Panc1 (cell line): ENCODE measurements around the gene CD8B. TPM values are rescaled to one million over a fixed set of nuclear protein-coding genes. Genes with fewer than 3 reads are reported as not detected.

Experiments used
- ATAC-seq: fragments of 200-7000 bp; cut with Tn5 transposase; 2 replicates; pipeline ENCODE4 v1.9.1; 2020; ENCODE audit warnings: mild to moderate bottlenecking, moderate library complexity
- BruUV-seq: library from RNA; stranded (reverse); fragments of 400-500 nt; replicated peaks from 2 replicates; lab custom pipeline; 2021; lab: Mats Ljungman, UMichigan
- CTCF ChIA-PET: fragments of 300-600 bp; sonication (Branson Sonifier 250); formaldehyde crosslinking; loops from one replicate; lab custom pipeline; 2022; ENCODE audit warnings: antibody characterized with exemption; lab: Charles Lee
- POLR2A ChIA-PET: fragments of 300-600 bp; sonication (Branson Sonifier 250); formaldehyde crosslinking; loops from one replicate; lab custom pipeline; 2022; ENCODE audit warnings: antibody characterized with exemption; lab: Charles Lee
- DNase-seq: peaks from one replicate; pipeline ENCODE4 v3.0.0-alpha.2; 2010; ENCODE audit warnings: low read depth, low spot score
- H3K27ac ChIP-seq: 2 replicates; pipeline ENCODE4 v1.5.1; 2011; ENCODE audit warnings: mild to moderate bottlenecking, low read length, inconsistent platforms
- H3K27me3 ChIP-seq: fragments of 200-500 bp; sonication (Bioruptor generic); 2 replicates; pipeline ENCODE4 v1.6.0; 2014; ENCODE audit warnings: low read length, inconsistent platforms; ENCODE audit not compliant: control insufficient read depth, insufficient read depth
- H3K36me3 ChIP-seq: fragments of 200-500 bp; sonication (Bioruptor generic); 2 replicates; pipeline ENCODE4 v1.5.1; 2014; ENCODE audit warnings: inconsistent platforms, mild to moderate bottlenecking, low read length, moderate library complexity; ENCODE audit not compliant: control insufficient read depth, insufficient read depth
- H3K4me1 ChIP-seq: 2 replicates; pipeline ENCODE4 v1.5.1; 2011; ENCODE audit warnings: inconsistent platforms, mild to moderate bottlenecking, low read length, moderate library complexity; ENCODE audit not compliant: control insufficient read depth, insufficient read depth
- H3K4me3 ChIP-seq, 2 experiments: 2 replicates each; pipeline ENCODE4 v1.5.1; 2011 to 2012; ENCODE audit warnings: low read depth in 2 of 2, low read length in 2 of 2, mild to moderate bottlenecking in 2 of 2, inconsistent platforms in 1 of 2, moderate library complexity in 1 of 2
- H3K9me3 ChIP-seq: fragments of 200-500 bp; sonication (Bioruptor generic); 2 replicates; pipeline ENCODE4 v1.5.1; 2014; ENCODE audit warnings: low read depth, mild to moderate bottlenecking, inconsistent platforms, low read length, moderate library complexity; ENCODE audit not compliant: control insufficient read depth, insufficient read depth
- POLR2AphosphoS5 ChIP-seq: IDR thresholded peaks from 2 replicates; pipeline ENCODE4 v1.6.1; 2012; ENCODE audit warnings: mild to moderate bottlenecking, low read depth, low read length, moderate library complexity
- SIN3A ChIP-seq: IDR thresholded peaks from 2 replicates; pipeline ENCODE4 v1.6.1; 2012; ENCODE audit warnings: low read depth, mild to moderate bottlenecking, low read length, moderate library complexity, borderline replicate concordance; ENCODE audit not compliant: insufficient read depth
- TCF7L2 ChIP-seq: IDR thresholded peaks from 2 replicates; pipeline ENCODE4 v1.6.1; 2011; ENCODE audit warnings: mild to moderate bottlenecking, low read depth, low read length, inconsistent platforms
- in situ Hi-C: cut with HindIII; loops from 2 replicates; pipeline ENCODE4 v1.10.0; 2016; ENCODE audit warnings: low sequenced_read_pairs, low pct_unique_long_range_greater_than_20kb
- intact Hi-C: fragments of 100-400 bp; cut with micrococcal nuclease; formaldehyde crosslinking; loops from one replicate; pipeline ENCODE4 v1.10.0; 2022; ENCODE audit not compliant: unreplicated experiment
- total RNA-seq: library from RNA; stranded (reverse); gene quantifications from one replicate; pipeline ENCODE4 v1.2.1, GENCODE V29; 2021; ENCODE audit not compliant: unreplicated experiment
- TF ChIP-seq, protein P1 (sequence below), 2 experiments: IDR thresholded peaks; 2 replicates each; pipeline ENCODE4 v1.6.1; 2011 to 2012; ENCODE audit warnings: low read depth in 2 of 2, control low read depth in 1 of 2, low read length in 1 of 2, mild to moderate bottlenecking in 1 of 2, moderate library complexity in 1 of 2; ENCODE audit not compliant: insufficient read depth in 1 of 2
- TF ChIP-seq, protein P2 (sequence below): fragments of 450-650 bp; IDR thresholded peaks from 2 replicates; pipeline ENCODE4 v1.5.1; 2017; ENCODE audit warnings: mild to moderate bottlenecking

Gene CD8B
- total RNA-seq, 1 experiment from 2014 or later = not detected

DNA sequence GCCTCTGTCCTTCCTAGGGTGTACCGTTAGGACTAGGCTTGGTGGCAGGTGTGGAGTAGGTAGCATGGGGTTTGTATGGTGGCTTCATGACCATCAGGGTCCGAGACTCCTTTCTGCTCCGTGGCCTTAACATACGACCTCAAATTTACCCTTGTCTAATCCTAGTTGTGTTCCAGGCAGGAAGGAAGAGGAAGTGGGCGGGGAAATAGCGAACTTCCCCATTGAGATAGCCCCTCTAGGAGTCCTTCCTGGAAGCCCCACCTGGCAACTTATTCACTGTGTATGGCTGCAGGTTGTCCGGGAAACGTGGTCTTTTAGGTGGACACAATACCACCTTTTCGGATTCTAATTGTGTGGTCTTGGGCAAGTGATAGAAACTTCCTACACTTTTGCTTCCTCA is 80.3 kb downstream of the CD8B start:
- no peak overlapping the region for H3K27ac ChIP-seq
- in situ Hi-C loops = no loop called here
- H3K9me3 ChIP-seq = no peaks in the 10 kb centered on the region
- no peak for ATAC-seq
- H3K4me1 ChIP-seq = no peaks in the 10 kb centered on the region
- intact Hi-C loops = no loop called here
- CTCF ChIA-PET = no interaction called here
- POLR2A ChIA-PET = no interaction called here
- no TSS peak for BruUV-seq
- no peak for DNase-seq
- H3K27me3 ChIP-seq = no peaks in the 10 kb centered on the region
- H3K36me3 ChIP-seq = no peaks in the 10 kb centered on the region
- TF ChIP-seq SIN3A (no peak), POLR2AphosphoS5 (no peak), TCF7L2 (no peak)
- TF ChIP-seq, protein P1, sequence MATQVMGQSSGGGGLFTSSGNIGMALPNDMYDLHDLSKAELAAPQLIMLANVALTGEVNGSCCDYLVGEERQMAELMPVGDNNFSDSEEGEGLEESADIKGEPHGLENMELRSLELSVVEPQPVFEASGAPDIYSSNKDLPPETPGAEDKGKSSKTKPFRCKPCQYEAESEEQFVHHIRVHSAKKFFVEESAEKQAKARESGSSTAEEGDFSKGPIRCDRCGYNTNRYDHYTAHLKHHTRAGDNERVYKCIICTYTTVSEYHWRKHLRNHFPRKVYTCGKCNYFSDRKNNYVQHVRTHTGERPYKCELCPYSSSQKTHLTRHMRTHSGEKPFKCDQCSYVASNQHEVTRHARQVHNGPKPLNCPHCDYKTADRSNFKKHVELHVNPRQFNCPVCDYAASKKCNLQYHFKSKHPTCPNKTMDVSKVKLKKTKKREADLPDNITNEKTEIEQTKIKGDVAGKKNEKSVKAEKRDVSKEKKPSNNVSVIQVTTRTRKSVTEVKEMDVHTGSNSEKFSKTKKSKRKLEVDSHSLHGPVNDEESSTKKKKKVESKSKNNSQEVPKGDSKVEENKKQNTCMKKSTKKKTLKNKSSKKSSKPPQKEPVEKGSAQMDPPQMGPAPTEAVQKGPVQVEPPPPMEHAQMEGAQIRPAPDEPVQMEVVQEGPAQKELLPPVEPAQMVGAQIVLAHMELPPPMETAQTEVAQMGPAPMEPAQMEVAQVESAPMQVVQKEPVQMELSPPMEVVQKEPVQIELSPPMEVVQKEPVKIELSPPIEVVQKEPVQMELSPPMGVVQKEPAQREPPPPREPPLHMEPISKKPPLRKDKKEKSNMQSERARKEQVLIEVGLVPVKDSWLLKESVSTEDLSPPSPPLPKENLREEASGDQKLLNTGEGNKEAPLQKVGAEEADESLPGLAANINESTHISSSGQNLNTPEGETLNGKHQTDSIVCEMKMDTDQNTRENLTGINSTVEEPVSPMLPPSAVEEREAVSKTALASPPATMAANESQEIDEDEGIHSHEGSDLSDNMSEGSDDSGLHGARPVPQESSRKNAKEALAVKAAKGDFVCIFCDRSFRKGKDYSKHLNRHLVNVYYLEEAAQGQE (IDR thresholded peaks at IDR 0.05; ENCODE audit: insufficient read depth in 1 of 2, low read depth in 2 of 2, low read length in 1 of 2) = no peak
- TF ChIP-seq, protein P2, sequence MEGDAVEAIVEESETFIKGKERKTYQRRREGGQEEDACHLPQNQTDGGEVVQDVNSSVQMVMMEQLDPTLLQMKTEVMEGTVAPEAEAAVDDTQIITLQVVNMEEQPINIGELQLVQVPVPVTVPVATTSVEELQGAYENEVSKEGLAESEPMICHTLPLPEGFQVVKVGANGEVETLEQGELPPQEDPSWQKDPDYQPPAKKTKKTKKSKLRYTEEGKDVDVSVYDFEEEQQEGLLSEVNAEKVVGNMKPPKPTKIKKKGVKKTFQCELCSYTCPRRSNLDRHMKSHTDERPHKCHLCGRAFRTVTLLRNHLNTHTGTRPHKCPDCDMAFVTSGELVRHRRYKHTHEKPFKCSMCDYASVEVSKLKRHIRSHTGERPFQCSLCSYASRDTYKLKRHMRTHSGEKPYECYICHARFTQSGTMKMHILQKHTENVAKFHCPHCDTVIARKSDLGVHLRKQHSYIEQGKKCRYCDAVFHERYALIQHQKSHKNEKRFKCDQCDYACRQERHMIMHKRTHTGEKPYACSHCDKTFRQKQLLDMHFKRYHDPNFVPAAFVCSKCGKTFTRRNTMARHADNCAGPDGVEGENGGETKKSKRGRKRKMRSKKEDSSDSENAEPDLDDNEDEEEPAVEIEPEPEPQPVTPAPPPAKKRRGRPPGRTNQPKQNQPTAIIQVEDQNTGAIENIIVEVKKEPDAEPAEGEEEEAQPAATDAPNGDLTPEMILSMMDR = no peak
- no peak overlapping the region for H3K4me3 ChIP-seq

DNA sequence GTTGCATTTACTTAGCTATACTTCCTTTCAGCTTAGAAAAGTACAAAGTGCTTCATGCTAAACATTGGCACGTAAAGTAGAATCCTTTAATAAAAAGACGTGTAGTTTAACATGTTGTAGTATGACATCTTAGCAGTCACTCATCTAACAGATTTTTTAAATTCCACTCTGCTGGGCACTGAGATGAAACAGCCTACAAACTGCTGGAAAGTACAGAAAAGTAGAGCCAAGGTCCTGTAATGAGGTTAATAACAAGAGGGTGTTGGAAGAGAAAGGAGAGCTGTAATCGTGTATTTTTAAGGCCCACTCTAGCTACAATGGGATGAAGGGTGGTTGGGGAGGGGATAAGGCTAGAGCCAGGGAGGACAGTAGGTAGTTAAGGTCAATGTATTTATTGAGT is 81.7 kb downstream of the CD8B start:
- Histone ChIP-seq H3K27ac (no peak overlapping the region), H3K27me3 (no peaks in the 10 kb centered on the region), H3K9me3 (no peaks in the 10 kb centered on the region), H3K36me3 (no peaks in the 10 kb centered on the region), H3K4me3 (no peak overlapping the region), H3K4me1 (no peaks in the 10 kb centered on the region)
- in situ Hi-C loops (no loop called here), intact Hi-C loops (no loop called here)
- ChIA-PET CTCF (no interaction called here), POLR2A (no interaction called here)
- no peak for DNase-seq
- TF ChIP-seq SIN3A (no peak), TCF7L2 (no peak), POLR2AphosphoS5 (no peak)
- TF ChIP-seq, protein P1 (IDR thresholded peaks at IDR 0.05; ENCODE audit: insufficient read depth in 1 of 2, low read depth in 2 of 2, low read length in 1 of 2) = no peak
- TF ChIP-seq, protein P2 = no peak
- no peak for ATAC-seq
- BruUV-seq = no TSS peak
